ENCODE measurements around the gene IL17RD.

GRCh38 chr3:57059411-57059810, 105.7 kb downstream of the IL17RD start:
- TF ChIP-seq CTCF (CRISPR knock-in tag; IDR thresholded peaks at IDR 0.05): no peak
- no peak for TF ChIP-seq CENPBD1 (CRISPR knock-in tag; IDR thresholded peaks at IDR 0.05; ENCODE audit: borderline replicate concordance, low read depth)
- TF ChIP-seq HOXA7 (CRISPR knock-in tag; IDR thresholded peaks at IDR 0.05): no peak
- TF ChIP-seq ZNF24 (IDR thresholded peaks at IDR 0.05): no peak
- TF ChIP-seq ARNTL (CRISPR knock-in tag; IDR thresholded peaks at IDR 0.05): no peak
- TF ChIP-seq ZNF12 (CRISPR knock-in tag; IDR thresholded peaks at IDR 0.05): no peak
- TF ChIP-seq CREB1 (IDR thresholded peaks at IDR 0.05): no peak
- TF ChIP-seq CREB1 (CRISPR knock-in tag; IDR thresholded peaks at IDR 0.05): no peak
- no peak for TF ChIP-seq NONO (IDR thresholded peaks at IDR 0.05)
- no peak for TF ChIP-seq NONO (CRISPR knock-in tag; conservative IDR thresholded peaks at IDR 0.05)
- TF ChIP-seq SIN3A (IDR thresholded peaks at IDR 0.05; ENCODE audit: borderline replicate concordance, low read depth, low read length): no peak
- no peak for TF ChIP-seq TARDBP (CRISPR knock-in tag; IDR thresholded peaks at IDR 0.05)
- no peak for TF ChIP-seq HOMEZ (CRISPR knock-in tag; IDR thresholded peaks at IDR 0.05; ENCODE audit: low read depth)
- TF ChIP-seq RFX5 (IDR thresholded peaks at IDR 0.05; ENCODE audit: low read depth, low read length): no peak
- TF ChIP-seq AHDC1 (CRISPR knock-in tag; IDR thresholded peaks at IDR 0.05; ENCODE audit: borderline replicate concordance): no peak
- no peak for TF ChIP-seq POLR2AphosphoS5 (IDR thresholded peaks at IDR 0.05; ENCODE audit: low read depth, low read length)

Data from HepG2 (cell line).